Keratinocyte (primary cell): ENCODE results near the gene S1PR3. TPM values are rescaled to one million over a fixed set of nuclear protein-coding genes. Genes with fewer than 3 reads are reported as not detected.

Source experiments
- DNase-seq: peaks from one replicate; pipeline ENCODE4 v3.0.0-alpha.2; 2011; ENCODE audit warnings: low read depth, missing footprints, low spot score
- FAIRE-seq: peaks from 2 replicates; lab custom pipeline; 2011; peaks lifted over from hg19 to GRCh38; lab: Jason Lieb, UNC
- H2AFZ ChIP-seq: 2 replicates; pipeline ENCODE4 v1.6.0; 2012; ENCODE audit warnings: low read length, control low read depth, inconsistent platforms; ENCODE audit not compliant: control insufficient read depth
- H3K27ac ChIP-seq: 2 replicates; pipeline ENCODE4 v1.5.1; 2011; ENCODE audit warnings: low read length; ENCODE audit not compliant: control insufficient read depth, insufficient read depth
- H3K27me3 ChIP-seq: 3 replicates; pipeline ENCODE4 v1.6.0; 2011; ENCODE audit warnings: low read length; ENCODE audit not compliant: control insufficient read depth, insufficient read depth; ENCODE audit errors: extremely low read depth
- H3K36me3 ChIP-seq, 2 experiments: 2 replicates in 1 of 2; 3 replicates in 1 of 2; pipeline ENCODE4 v1.5.1; 2011; ENCODE audit warnings: low read length in 2 of 2, mild to moderate bottlenecking in 1 of 2; ENCODE audit not compliant: control insufficient read depth in 2 of 2, insufficient read depth in 2 of 2; ENCODE audit errors: extremely low read depth in 1 of 2
- H3K4me1 ChIP-seq: 3 replicates; pipeline ENCODE4 v1.5.1; 2011; ENCODE audit warnings: low read length; ENCODE audit not compliant: control insufficient read depth, insufficient read depth; ENCODE audit errors: extremely low read depth
- H3K4me2 ChIP-seq: 3 replicates; pipeline ENCODE4 v1.6.0; 2011; ENCODE audit warnings: low read depth, low read length; ENCODE audit not compliant: control insufficient read depth, insufficient read depth; ENCODE audit errors: extremely low read depth
- H3K4me3 ChIP-seq, 3 experiments: fragments of 200-600 bp in 1 of 3; sonication (generic) in 1 of 3; 2 replicates in 2 of 3; 3 replicates in 1 of 3; pipeline ENCODE4 v1.5.1; 2011 to 2016; ENCODE audit warnings: low read length in 3 of 3, mild to moderate bottlenecking in 3 of 3, control low read depth in 2 of 3, inconsistent platforms in 1 of 3, low read depth in 1 of 3, mixed read lengths in 1 of 3, mixed run types in 1 of 3, moderate library complexity in 1 of 3; ENCODE audit not compliant: control insufficient read depth in 2 of 3, insufficient read depth in 2 of 3; ENCODE audit errors: extremely low read depth in 1 of 3
- H3K79me2 ChIP-seq: 2 replicates; pipeline ENCODE4 v1.6.0; 2012; ENCODE audit warnings: low read length; ENCODE audit not compliant: control insufficient read depth, insufficient read depth
- H3K9ac ChIP-seq: 3 replicates; pipeline ENCODE4 v1.6.0; 2011; ENCODE audit warnings: low read length; ENCODE audit not compliant: control insufficient read depth, insufficient read depth; ENCODE audit errors: extremely low read depth
- H3K9me1 ChIP-seq: 3 replicates; pipeline ENCODE4 v1.6.0; 2011; ENCODE audit warnings: low read length; ENCODE audit not compliant: control insufficient read depth, insufficient read depth; ENCODE audit errors: extremely low read depth
- H3K9me3 ChIP-seq: 2 replicates; pipeline ENCODE4 v1.5.1; 2012; ENCODE audit warnings: low read depth, low read length; ENCODE audit not compliant: control insufficient read depth
- H4K20me1 ChIP-seq: 3 replicates; pipeline ENCODE4 v1.6.0; 2011; ENCODE audit warnings: low read length; ENCODE audit not compliant: control insufficient read depth, insufficient read depth; ENCODE audit errors: extremely low read depth
- CTCF ChIP-seq, 3 experiments: IDR thresholded peaks in 1 of 3; conservative IDR thresholded peaks in 1 of 3; optimal IDR thresholded peaks in 1 of 3; 2 replicates in 2 of 3; 3 replicates in 1 of 3; pipeline versions ENCODE3 to v1.5.1; 2011; ENCODE audit warnings: low read length in 3 of 3, mild to moderate bottlenecking in 3 of 3, moderate library complexity in 2 of 3, control low read depth in 1 of 3, inconsistent platforms in 1 of 3; ENCODE audit not compliant: insufficient read depth in 2 of 3; ENCODE audit errors: extremely low read depth in 1 of 3
- EZH2 ChIP-seq: IDR thresholded peaks from one replicate; pipeline ENCODE4 v1.6.1; 2012; ENCODE audit warnings: inconsistent platforms, mild to moderate bottlenecking, low read length, moderate library complexity
- dilution Hi-C: fragments of 300-500 bp; cut with MboI; formaldehyde crosslinking; loops from one replicate; pipeline ENCODE4 v1.7.0; 2020; ENCODE audit warnings: low sequenced_read_pairs; ENCODE audit not compliant: extremely low pct_ligation_motif_present
- polyA plus RNA-seq, 5 experiments: library from polyadenylated mRNA; depleted of rRNA in 3 of 5; stranded (reverse) in 3 of 5; stranded (forward) in 1 of 5; unstranded in 1 of 5; fragments of >200 nt; gene quantifications; 1 replicate in 1 of 5; 2 replicates in 3 of 5; 3 replicates in 1 of 5; pipeline versions ENCODE4 v1.2.1 to v1.2.3, GENCODE V29; 2011 to 2012; ENCODE audit warnings: missing spikeins in 2 of 5, low read depth in 1 of 5, low replicate concordance in 1 of 5

The S1PR3 gene
- polyA plus RNA-seq, 1 donor (not counting 4 experiments of a cell fraction or from before 2014, with no cell fraction given), result 4.1 TPM

GRCh38 chr9:89006267-89006666 lies 15.0 kb downstream of the S1PR3 start:
- H3K4me1 ChIP-seq, result no peaks in the 10 kb centered on the region
- H3K9me1 ChIP-seq, result no peaks in the 10 kb centered on the region
- FAIRE-seq (no peak), DNase-seq (no peak)
- no peaks in the 10 kb centered on the region for H3K36me3 ChIP-seq
- no peaks in the 10 kb centered on the region for H4K20me1 ChIP-seq
- no peaks in the 10 kb centered on the region for H3K79me2 ChIP-seq
- dilution Hi-C loops, result no loop called here
- no peaks in the 10 kb centered on the region for H3K27me3 ChIP-seq
- H2AFZ ChIP-seq, result no peak overlapping the region
- H3K9ac ChIP-seq, result no peak overlapping the region
- no peak overlapping the region for H3K27ac ChIP-seq
- H3K4me3 ChIP-seq, result no peak overlapping the region
- no peaks in the 10 kb centered on the region for H3K9me3 ChIP-seq
- H3K4me2 ChIP-seq, result no peak overlapping the region
- no peak for TF ChIP-seq EZH2
- no peak for TF ChIP-seq CTCF (optimal IDR thresholded peaks at IDR 0.05 in 1 of 3, IDR thresholded peaks at IDR 0.05 in 1 of 3, conservative IDR thresholded peaks at IDR 0.05 in 1 of 3; ENCODE audit: extremely low read depth in 1 of 3, insufficient read depth in 2 of 3, low read length in 3 of 3)

GRCh38 chr9:89006996-89007967 lies 16.0 kb downstream of the S1PR3 start:
- H4K20me1 ChIP-seq, result no peaks in the 10 kb centered on the region
- dilution Hi-C loops, result no loop called here
- FAIRE-seq (no peak), DNase-seq (no peak)
- H3K4me2 ChIP-seq, result no peak overlapping the region
- no peak for TF ChIP-seq EZH2
- TF ChIP-seq CTCF (optimal IDR thresholded peaks at IDR 0.05 in 1 of 3, IDR thresholded peaks at IDR 0.05 in 1 of 3, conservative IDR thresholded peaks at IDR 0.05 in 1 of 3; ENCODE audit: extremely low read depth in 1 of 3, insufficient read depth in 2 of 3, low read length in 3 of 3), result no peak
- no peaks in the 10 kb centered on the region for H3K36me3 ChIP-seq
- H3K4me3 ChIP-seq, result no peak overlapping the region
- H3K4me1 ChIP-seq, result peaks cover 5% of the 10 kb centered on the region
- no peaks in the 10 kb centered on the region for H3K79me2 ChIP-seq
- H3K9ac ChIP-seq, result no peak overlapping the region
- no peaks in the 10 kb centered on the region for H3K9me1 ChIP-seq
- no peak overlapping the region for H2AFZ ChIP-seq
- H3K27ac ChIP-seq, result no peak overlapping the region
- no peaks in the 10 kb centered on the region for H3K27me3 ChIP-seq
- no peaks in the 10 kb centered on the region for H3K9me3 ChIP-seq
